ELF-1 (cell line): ENCODE measurements around the gene KCNK10.

Experiments
- DNase-seq: peaks from one replicate; pipeline ENCODE4 v3.0.0-alpha.2; 2016; ENCODE audit warnings: low read depth, low spot score

Gene KCNK10

DNA sequence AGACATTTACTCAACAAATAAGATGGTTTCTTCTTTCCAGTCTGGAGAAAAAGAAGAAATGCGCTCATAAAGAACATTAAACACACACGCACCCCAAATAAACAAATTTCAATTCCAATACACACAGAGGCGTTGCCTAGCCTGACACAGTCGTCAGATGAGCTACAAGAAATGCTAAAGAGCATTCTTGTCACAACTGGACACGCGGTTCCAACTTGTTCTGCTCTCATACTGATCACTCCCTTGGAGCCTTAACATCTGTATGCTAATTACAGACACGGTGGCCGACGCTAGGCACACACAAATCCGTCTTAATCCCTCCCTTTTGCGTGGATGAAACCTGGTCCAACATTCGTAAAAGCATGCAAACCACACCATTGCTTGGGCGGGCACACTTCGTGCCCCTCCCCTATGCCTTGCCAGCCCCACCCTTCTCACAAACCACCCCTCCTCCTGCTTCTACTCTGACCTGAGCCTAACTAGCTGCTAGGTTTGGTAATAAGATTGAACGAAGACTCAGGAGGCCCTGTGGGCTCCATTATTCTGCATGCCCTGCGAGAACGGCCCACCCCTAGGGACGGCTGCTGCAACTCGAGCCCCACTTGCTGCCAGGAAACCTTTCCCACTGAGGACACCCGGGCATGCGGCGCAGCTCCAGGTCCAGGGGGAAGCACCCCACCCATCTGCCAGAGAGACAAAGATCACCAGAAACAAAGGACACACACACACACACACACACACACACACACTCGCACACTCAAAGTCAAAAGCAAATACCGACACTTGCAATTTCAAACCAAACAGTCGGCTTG, 1.2 kb downstream of the KCNK10 start:
- peak; percentile 7 for DNase-seq

DNA sequence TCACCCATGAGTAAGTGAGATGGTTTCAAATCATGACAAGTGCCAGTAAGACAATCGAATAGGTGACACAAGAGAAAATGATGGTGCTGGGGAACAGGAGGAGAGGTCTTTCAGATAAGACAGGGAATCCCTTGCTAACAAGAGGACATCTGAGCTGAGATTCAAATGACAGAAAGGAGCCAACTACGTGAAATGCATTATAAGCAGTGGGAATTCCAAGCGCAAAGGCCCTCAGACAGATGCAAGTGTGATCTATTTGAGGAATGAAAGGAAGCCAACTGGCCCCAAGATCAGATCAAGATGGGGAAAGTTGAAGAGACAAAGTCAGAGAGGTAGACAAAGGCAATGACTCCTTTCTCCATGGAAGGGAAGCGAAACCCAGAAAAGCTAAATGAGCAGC, 4.7 kb downstream of the KCNK10 start:
- no peak for DNase-seq

DNA sequence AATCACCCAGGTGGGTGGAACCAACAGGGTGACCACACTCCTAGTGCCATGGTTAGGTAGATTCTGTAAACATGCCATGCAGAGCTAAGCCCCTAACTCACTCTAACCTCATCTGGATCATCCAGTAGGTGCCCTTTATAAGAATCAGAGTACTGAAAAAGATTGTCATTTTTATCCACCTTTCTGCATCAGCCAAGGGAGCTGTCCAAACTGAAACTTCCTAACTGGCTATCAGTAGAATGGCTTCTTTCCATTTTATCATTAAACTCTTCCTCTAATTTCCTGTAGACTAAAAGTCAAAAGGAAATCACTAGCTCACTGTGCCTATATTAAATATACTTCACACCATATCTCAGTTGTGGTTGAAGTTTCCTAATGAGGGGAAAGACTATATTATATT, 6.5 kb downstream of the KCNK10 start:
- DNase-seq: no peak

DNA sequence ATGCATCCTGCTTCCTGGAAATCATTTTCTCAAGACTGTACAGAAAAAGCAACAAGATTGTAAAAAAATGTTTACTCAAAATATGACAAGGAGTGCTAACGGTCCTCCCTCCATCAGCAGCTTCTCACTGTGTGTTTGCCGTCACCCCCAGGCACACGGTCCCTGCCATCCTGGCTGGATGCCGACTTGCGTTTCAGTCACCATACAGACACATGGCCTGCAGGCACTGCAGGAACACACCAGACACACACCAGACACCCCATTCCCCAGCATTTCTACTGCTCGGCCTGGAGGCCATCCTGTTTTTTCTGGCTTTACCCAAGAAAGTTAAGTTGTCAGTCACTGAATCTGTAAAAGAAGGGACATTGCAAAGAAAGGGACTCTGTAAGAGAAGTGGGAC, 10.8 kb downstream of the KCNK10 start:
- no peak for DNase-seq

DNA sequence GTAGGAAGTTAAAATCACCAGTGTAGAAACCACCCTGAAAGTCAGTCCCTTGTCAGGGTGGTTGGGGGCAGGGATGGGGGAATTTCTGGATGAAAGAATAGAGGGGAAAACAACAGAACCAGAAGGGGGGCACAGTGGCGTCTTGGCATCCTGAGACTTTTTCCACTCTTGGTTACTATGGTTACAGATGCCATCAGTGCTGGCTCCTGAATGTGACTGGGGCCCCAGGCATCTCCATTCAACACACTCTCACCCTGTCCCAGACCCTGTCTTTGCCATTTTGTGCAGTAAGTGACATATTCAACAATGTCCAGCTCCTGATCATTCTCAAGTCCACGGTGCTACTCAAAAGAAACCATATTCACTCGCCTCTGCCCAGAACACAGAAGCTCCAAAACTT, 11.3 kb downstream of the KCNK10 start:
- no peak for DNase-seq

DNA sequence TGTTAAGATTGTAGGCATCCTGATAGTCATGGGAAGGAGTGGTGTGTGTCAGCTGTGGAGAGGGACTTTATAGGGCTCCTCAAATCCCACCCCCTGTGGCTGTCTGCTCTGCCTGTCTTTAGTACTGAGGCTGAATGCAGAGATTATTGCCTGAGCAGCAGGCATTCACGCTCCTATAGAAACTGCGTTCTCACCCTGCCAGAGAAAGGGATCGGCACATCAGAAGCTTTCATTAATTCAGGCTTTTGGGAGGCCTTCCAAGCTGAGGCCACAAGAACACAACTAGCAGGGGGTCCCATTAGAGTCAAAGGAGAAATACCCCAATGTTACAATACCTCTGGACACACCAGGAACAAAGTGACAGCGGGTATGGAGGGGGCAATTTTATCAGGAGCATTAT, 12.6 kb downstream of the KCNK10 start:
- DNase-seq: no peak

DNA sequence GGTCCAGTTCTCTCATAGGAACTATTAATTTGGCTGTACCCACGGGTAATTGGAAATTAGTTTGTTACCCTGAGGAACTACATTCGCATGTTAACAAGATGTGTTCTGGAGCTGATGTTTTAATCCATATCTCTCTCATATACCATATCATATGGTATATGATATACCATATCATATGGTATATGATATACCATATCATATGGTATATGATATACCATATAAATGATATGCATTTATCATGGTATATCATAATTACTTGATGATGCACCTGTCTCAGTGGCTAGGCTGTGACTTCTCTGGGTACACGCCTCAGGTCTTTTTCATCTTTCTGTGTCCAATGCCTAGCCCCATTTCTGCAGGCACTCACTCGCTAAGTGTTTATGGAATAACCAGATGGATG, 13.0 kb downstream of the KCNK10 start:
- DNase-seq: no peak

DNA sequence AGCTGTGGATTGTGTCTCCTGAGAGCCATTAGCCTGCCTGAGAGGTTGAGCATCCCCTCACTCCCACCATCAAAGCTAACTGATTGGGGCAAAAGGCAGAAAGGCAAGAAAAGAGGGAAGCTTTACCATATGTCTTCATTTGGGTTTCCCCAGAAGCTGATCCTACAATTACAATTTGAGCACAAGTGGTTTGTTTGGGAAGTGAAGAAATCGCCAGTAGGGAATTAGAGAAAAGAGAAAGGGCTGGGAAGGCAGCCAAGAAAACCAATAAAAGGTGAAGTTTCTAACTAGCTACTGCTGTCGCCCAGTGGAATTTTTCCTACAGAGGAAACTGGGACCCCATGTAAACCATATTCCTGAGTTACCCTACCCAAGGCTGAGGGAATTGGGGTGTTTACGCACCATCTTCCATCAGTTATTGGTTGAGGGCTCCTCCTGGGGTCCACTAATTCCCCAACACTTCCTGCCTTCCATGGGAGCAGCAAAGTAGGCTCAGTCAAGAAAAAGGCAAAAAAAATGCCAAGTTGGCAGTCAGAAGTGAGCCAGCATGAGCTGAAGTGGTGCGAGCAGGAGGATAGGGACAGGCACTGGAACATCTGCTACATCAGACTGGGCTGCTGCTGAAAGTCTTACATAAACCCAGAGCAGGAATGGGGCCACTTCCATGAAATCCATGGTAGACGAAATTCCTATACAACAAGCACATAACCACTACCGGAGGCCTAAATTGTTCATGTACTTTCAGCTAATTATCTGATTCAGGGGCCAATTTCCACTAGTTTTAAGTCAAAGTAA, 17.3 kb downstream of the KCNK10 start:
- no peak for DNase-seq

DNA sequence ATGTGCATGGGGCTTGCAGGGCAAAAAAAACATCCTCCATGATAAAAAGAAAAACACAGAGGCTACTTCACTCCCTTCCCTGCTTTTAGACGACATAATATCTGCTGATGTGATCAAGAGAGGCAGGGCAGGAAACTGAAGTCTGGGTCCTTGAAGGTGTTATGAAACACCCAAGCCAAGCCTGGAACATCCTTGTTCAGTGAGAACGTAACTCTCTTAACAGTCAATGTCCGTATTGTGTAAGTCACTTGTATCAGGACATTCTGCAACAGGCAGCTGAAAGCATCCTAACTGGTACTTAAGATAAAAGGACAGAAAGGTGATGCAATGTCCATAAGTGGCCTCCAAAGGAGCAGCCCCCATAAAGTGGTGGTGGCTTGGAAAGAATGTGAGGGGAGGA, 20.0 kb downstream of the KCNK10 start:
- no peak for DNase-seq

DNA sequence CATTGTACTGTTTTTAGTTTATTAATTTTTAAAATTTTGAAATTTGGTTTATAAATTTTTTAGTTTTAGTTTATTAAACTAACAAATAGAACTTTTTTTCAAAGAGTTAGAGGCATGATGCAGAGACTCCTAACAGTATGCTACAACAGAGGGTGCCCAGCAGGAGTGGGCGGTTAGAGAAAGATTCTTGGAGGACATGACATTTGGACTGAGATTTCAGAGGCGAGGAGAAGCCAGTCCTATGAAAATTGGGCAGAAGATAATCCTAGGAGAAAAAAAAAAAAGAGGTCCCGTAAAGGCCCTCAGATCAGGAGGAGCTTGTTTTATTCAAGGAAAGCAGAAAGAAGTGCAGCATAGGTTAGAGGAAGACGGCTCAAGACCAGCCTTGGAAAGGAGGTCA, 21.7 kb downstream of the KCNK10 start:
- DNase-seq: no peak

DNA sequence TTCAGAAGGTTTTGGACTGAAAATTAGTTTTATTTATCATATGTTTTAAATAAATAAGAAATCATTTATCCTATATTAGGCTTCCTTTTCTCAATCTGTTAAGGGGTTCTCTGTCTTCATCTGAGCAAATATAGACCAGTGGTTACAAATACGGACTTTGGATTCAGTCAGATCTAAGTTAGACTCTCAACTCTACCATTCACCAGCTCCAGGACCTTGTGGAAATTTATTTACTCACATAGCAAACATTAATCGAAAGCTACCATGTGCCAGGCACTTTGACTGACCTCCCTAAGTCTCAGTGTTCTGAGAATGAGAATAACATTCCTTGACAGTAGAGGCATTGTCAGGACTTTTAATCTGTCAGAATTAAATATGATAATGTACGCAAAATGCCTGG, 22.3 kb downstream of the KCNK10 start:
- DNase-seq: no peak

DNA sequence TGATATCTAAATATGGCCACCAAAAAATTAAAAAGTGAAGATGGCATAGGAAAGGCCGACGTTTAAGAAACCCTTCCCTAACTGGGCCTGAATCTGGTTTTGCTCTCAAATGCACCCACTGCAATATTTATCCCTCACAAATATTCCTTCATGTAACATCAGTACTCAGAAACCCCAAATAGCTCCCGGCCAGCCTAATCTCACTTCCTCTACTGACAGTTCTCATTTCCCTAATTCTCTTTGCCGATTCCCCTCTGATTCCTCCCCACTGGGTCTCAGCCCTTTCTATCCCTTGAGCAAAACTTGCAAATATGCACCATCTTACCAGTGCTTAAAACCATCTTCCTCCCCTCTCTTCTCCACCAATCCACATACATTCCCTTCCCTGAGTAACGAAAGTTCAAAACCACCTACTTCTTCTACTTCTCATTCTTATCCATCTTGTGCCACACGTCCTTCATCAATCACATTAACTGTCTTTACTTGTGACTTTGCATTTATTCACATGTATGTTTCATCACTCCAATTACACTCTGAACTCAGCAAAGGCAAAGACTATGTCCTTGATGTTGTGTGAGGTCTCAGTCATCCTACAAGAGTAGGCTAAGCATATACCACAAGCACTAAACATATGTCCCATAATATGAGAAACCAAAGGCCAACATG, 23.1 kb downstream of the KCNK10 start:
- DNase-seq: no peak

DNA sequence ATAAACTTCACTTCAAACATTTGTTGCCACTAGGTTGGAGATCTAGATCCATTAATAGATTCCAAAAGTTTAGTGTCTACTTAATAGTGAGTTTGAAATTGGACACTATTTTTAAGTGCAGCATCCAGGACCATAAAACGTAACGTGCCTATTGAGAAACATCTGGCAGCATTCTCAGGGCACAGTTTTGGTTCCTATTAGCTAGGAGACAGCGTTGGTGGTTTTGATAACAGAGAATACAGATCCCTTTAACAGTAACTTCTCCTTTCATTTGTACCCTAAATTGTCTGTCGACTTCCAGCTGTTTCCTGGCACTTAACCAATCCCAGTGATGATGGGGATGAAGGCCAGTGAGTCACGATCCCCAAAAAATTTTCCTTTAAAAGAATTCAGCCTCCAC, 25.8 kb downstream of the KCNK10 start:
- DNase-seq: no peak

DNA sequence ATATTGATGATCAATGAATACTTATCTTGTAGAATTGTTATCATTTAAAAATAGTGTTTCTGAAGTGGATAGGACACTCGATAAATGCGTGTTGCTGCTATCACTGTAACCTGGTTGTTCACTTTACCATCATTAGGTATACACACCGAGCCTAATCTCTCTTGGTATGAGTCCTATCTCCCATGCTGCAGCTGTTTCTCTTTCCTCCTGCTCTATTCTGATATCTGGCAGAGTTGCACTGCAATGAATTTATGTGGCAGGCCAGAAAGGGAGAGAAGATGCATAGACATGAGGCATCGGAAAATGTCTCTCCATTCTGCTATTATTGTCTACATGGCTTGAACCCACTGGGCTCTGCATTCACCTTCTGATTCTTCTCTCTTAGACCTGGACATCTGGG, 26.7 kb downstream of the KCNK10 start:
- DNase-seq: no peak

DNA sequence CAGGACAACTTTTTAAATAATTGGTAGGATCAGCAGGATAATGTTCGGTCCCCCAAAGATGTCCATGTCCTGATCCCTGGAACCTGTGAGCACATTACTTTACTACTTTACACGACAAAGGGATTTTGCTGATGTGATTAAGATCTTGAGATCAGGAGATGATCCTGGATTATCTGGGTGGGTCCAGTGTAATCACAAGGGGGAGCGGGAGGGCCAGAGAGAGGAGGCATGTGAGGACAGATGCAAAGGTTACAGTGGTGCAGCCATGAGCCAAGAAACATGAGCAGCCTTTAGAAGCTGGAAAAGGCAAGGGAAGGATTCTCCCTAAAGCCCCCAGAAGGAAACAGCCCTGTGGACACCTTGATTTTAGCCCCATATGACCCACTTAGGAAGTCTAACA, 33.1 kb downstream of the KCNK10 start:
- DNase-seq: no peak

DNA sequence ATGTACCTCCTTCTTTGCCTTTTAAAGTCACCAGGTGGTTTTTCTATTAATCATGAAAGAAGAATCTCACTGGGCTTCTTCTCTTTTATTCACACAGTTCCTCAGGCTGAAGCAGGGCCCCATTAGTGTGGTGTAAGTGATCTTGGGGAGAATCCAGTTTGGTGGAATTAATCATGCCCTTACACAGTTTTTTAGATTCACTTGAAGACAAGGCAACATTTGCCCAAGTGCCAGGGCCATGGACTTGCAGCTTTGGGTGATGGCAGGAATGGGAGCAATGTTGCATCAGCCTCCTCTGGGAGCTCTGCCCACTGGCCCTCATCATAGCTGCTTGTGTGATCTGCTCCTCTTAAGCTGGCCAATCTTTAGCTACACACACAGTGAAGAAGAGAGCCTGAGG, 33.8 kb downstream of the KCNK10 start:
- DNase-seq: no peak

DNA sequence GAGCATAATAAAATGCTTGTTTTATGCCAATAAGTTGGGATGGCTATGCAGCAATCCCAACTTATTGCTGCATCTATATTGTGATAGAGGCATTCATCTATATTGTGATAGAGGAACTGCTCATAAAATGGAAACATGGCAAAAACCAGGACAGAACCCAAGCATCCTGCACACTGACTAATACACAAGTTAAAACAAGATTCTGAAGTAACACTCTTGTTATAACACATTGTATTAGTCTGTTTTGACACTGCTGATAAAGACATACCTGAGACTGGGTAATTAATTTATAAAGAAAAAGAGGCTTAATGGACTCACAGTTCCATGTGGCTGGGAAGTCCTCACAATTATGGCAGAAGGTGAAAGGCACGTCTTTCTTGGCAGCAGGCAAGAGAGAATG, 36.8 kb downstream of the KCNK10 start:
- no peak for DNase-seq

DNA sequence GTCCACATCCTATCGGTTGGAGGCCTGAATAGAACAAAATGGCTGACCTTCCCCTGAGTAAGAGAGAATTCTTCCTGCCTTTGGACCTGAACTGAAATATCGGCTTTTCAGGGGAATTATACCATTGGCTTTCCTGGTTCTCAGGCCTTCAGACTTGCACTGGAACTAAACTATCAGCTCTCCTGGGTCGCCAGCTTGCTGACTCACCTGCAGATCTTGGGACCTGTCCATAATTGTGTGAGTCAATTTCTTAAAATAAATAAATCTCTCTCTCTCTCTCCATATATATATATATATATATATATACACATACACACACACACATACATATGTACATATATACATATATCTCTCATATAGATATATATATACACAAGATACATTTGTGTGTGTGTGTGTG, 41.6 kb downstream of the KCNK10 start:
- no peak for DNase-seq

DNA sequence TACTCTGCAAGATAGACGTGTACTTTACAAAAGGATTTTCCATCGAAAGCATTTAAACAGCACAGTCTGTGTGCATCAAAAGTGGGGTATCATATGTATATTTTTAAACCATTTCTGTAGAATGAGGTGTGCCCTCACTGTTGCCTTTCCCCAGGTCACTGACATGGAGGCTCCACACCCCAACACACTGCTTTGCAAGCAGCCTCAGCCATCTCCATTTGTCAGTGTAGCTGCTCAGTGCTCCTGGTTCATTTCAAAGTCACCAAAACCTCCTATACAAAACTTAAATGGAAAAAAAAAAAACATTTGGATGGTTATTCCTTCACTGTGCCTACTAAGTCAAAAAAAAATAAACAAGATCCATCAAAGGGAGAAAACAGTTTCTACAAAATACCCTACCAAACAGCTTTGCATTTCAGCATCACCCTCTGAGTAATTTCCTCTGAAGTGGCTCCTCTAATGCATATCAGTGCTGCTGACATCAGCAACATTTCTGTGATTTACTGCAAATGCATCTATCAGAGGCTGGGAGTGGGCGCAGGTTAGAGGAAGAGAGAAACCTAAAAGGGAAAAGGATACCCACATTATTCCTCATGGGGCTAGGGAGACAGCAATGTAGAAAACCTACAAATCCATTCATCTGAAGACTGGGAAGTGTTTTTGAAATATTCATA, 46.0 kb downstream of the KCNK10 start:
- DNase-seq: no peak

DNA sequence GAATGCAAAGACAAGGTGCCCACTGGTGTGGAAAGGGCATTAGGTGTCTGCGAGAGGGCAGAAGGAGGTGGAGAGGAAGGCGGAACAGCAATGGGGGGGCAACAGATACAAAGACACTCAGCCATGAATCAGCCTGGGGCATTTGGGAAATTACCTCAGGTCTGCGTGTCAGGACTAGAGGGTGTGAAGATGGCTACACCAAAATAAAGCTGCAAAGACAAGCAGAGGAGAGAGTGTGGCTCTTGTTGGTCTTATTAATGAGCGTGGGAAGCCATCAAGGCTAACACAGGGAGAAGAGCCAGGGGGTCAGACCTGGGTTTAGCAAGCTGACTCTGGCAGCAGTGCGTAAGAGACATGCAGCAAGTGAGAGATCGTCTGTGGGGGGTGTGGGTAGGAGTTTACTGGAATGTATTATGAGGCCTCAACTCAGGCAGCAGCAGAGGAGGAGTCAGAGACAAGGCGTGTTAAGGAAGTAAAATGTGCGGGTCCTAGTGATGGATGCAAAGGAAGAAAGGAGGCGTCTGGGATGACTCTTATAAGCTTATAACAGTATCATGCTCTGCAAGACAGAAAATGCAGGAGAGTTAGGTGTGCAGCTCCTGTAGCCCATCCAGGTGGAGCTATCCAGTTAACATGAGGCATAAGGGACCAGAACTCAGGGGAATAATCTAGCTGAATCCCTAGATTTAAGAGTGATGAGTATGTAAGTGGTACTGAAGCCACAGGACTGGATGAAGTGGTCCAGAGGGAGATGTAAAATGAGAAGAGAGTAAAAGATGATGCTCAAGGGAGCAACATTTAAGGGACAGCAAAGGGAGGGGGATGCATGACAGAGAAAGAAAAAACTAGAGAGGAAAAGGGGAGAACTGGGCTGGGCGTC, 50.4 kb downstream of the KCNK10 start:
- no peak for DNase-seq

DNA sequence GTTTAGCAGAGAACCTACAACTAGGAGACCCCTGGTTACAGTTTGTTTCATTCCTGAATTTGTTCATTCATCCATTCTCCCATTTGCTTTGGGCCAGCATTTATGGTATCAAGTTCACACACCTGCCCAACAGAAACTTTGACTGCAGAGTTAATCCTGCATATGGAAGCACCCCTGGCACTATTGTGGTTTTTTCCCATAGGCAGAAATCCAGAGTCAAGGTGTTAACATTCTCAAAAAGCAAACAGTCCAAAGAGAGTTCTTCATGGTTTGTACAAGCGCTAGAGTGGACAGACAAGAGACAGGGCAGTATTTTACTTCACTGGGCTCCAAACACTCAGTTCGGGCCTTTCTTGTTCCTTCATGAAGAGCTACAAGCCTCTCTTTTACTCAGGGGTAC, 51.9 kb downstream of the KCNK10 start:
- no peak for DNase-seq
